Endometrium (tissue), 2 donors: ENCODE results near the gene VSIR.

Experiments
- FAIRE-seq: peaks from 2 replicates; lab custom pipeline; 2012; peaks lifted over from hg19 to GRCh38; lab: Jason Lieb, UNC
- donor health status: control.
- donor health status: control.

VSIR gene

DNA sequence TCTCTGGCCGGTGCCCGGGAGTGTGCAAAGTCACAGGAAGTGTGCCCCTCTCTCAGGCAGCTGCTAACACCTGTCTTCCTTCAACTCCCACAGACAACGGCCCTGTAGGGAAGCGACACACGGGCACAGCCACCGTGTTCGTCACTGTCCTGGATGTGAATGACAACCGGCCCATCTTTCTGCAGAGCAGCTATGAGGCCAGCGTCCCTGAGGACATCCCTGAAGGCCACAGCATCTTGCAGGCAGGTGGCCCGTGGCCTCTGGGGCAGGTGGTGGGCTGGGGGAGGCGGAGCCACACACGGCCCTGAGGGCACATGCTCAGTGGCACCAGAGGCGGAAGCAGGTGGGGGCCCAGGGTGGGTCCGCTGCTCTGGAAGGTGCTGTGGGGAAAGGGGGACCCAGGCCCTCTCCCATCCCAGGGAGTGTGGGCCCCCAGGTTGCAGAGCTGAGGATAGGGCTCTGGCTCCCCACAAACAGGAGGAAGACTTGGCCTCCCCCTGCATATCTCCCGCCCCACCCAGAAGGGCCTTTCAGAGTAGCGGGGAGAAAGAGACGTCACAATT lies 60.7 kb downstream of the VSIR start:
- no peak for FAIRE-seq

DNA sequence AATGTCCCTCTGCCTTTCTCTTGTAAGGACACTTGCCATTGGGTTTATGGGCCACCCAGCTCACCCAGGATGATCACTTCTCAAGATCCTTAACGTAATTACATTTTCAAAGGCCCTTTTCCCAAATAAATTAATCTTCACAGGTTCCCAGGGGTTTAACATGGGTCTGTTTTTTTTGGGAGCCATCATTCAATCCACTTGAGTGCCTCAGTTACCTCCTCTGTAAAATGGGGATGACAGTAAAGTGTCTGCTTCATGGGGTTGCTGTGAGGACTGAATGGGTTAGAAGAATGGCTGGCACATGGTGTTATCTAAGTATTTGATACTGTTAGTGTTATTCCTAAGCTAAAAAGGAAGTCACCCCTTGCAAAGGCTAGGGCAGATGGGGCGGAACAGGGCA lies 61.1 kb downstream of the VSIR start:
- FAIRE-seq, result no peak

DNA sequence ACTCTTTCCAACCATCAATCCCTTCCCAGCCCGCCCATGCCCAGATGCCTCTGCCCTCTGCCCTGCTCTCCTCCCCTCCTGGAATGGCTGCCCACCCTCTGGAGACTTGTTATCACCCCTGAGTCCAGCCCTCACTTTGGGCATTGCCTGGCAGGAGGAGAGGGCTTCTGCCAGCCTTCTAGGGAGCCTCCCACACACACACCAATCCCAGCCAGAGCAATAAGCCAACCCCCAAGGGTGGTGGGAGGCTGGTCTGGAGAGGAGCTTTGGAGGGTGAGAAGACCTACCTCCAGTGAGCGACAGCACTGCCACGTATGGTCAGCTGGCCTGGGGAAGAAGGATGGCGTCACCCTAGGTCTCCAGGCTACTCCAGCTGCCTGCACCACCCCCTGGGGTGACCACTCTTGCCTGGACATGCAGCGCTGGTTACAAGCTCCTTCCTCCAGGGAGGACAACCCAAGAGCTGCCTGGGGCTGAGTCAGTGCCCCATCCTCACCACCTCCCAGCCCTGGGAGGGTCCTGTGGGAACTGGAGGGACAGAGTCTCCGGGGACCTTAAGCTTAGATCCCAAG lies 62.2 kb downstream of the VSIR start:
- FAIRE-seq, result no peak

DNA sequence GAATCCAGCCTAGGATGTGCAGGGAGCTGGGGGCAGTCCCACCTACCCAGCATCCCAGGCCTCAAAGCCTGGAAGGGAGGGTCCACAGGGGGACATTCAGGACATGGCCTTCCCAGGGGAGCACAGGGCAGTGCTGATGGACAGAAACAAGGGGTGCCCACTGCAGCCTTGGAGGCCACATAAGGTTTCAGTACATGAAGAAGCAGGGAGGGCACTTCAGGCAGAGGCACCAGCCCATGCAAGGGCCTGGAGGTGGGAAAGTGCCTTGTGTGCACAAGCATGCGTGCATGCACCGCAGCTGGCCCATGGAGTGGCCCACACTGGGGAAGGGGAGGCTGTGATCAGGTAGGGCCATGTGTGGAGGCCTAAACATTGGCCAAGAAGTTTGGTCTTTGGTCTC lies 62.8 kb downstream of the VSIR start:
- no peak for FAIRE-seq

DNA sequence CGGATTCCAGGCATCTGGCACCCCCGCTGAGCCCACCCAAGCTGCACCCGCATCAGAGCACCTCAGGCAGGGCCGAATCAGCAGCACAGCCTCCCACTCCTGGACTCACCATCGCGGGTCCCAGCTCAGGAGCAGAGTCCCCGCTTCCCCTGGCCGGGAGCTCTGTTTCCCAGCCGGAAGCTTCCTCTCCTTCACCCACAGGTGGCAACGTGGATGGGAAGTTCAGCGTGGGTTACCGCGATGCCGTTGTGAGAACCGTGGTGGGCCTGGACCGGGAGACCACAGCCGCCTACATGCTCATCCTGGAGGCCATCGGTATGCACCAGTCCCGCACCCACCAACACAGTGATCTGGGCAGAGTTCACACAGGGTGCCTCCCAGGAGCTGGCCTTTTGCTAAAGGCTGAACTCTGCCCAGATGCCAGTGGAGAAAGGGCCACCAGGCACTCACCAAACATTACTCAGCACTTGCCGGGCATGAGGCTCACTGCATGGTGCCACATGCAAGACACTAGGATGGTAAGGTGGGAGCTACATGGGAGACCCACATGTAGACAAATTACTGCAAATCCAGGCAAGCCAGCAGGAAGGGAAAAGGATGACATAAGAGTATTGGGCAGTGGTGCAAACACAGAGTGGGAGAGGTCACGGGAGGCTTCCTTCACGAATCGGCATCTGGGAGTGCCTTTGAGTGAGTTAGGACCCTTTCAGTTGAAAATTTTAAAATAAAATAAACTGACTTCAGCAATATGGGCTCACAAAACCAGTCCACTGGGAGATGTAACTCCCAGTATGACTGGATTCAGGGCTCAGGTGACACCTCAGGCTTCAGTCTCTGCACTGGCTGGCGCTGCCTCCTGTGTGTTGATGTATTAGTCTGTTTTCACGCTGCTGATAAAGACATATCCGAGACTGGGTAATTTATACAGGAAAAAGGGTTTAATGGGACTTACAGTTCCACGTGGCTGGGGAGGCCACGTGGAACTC lies 64.1 kb downstream of the VSIR start:
- FAIRE-seq, result no peak

DNA sequence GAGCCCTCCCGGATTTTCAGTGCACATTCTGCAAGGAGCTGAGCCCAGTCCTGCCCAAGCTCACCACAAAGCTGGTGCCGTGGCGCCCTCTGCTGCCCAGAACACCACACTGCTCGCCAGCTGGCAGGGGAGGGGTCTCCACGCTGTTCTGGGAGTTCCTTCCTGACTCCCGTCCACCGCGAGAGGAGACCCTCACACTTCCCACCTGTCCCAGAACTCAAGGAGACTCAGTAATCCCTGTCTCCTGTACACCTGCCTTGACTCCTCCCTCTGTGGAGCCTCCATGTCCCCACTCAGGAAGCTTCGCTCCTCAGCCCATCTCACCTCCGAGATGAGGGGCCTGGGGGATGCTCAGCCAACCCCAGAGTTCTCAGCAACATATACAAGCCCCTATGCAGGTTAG lies 65.0 kb downstream of the VSIR start:
- FAIRE-seq, result no peak

DNA sequence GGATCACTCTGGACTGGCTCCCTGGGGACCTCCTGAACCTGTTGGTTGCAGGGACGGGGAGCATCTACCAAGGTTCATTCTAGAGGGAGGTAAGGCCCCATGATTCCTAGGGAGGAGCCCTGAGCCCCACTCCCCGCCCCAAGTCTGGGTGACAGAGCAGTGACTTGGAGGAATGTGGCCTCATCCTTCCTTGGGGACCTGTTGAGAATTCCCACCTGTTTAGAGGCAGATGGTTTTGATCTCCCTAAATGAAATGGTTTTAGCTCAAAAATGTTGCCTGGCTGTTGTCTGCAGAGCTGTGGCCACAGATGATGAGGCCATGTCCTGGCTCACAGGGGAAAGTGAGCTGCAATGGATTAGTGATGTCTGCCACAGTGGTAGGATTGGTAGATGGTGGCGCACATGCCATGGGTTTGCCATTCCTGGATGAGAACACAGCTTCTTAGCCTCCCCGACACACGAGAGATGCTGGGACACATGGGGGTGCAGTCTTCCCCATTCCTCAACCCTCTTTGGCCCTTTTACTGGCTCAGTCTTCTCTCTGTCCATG lies 66.0 kb downstream of the VSIR start:
- FAIRE-seq, result no peak

DNA sequence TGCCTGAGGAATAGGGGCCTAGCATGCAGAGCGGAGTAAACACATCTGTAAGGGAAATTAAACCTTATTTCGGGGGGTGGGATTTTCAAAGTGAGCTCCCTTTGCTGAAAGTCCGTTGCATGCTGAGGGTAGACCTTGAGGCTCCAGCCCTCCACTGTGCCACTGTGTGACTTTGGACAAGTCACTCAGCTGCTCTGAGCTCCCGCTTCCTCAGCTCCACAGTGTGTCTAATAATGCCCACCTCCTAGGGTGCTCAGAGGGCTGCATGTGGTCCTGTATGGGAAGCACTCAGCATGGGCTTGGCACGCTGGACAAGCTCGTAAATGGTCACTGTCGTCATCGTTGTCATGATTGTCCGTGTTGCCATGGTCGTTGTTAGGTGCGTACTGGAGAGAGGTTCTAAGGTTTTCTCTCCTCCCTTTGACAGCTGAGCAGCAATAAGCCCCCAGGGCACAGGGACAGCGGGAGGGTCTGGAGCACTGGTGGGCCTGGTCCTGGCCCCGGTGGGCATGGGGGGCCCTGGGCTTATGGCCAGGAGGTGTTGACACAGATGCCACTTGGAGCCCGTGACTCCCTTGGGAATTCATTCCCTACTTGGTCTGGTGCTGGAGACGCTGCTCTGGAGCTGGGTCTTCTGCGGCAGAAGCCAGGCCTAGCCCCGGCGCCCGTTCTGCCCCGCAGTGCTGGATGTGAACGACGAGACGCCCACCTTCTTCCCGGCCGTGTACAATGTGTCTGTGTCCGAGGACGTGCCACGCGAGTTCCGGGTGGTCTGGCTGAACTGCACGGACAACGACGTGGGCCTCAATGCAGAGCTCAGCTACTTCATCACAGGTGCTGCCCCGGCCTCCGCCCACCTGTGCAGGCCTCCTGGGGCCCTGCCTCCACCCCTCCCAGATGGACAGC lies 66.9 kb downstream of the VSIR start:
- no peak for FAIRE-seq

DNA sequence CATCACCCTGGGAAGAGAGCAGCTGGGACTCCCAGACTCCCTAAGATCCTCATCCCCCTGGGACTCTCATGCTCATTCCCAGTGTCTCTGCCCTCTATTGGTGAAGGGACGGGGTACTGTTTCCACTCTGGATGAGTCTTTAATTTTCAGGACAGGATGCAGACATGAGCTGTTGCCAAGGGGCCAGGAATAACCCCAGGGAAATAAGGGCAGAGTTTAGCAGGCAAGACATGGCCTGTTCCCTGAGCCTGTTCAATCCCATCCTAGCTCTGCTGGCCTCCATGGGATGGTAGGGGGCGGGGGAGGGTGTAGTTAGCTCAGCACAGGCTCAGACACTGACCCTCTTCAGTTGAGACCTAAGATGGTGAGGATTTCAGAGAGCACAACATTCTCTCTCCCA lies 67.7 kb downstream of the VSIR start:
- FAIRE-seq, result no peak

DNA sequence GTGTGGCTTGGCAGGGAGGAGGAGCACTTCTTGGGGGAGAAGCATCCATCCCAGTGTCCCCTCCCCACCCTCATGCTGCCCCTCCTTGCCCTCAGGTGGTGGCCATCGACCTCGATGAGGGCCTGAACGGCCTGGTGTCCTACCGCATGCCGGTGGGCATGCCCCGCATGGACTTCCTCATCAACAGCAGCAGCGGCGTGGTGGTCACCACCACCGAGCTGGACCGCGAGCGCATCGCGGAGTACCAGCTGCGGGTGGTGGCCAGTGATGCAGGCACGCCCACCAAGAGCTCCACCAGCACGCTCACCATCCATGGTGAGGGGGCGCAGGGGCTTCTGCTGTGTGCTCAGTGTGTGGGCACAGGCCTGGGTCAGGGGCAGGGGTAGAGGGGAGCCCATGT lies 68.5 kb downstream of the VSIR start:
- FAIRE-seq, result no peak

DNA sequence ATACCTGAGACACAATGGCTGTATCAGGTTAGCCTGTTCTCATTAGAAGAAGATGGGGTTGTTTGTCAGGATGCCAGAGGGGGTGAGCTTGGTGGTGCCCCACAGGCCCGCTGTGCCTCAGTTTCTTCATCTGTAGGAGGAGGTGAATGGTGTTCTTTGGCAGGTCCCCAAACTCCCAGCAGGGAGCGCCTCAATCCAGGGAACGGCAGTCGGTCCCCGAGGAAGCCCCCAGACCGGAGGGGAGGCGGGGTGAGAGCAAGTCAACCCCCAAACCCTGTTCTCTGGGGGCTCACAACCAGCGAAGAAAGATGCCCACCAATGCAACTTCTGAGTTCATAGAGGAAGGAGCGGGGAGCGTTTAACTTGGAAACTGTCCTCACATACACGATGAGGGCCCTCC lies 69.7 kb downstream of the VSIR start:
- no peak for FAIRE-seq

DNA sequence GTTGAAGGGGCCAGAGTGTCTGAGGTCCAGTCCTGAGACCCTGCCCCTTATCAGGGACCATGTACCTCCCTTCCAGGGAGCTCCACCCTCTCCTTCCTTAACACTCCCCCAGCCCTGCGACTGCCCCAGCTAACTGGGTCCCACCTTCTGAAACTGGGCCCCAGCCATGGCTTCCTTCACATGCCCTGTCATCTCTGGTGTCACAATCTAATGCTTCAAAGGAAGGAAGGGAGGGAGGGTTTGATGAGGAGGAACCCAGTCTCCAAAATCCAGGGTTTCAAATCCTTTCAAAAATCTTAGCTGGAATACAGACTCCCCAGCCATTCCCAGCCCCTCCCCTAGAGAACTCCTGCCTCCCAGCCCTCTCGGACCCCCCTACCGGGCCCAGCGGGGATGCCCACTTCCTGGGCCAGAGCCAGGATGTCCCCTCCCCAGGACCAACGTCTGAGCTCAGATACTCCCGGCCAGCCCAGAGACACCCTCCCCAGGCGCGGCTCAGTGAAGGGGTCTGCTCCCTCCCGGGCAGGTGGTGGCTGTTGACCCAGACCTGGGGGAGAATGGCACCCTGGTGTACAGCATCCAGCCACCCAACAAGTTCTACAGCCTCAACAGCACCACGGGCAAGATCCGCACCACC lies 71.7 kb downstream of the VSIR start:
- no peak for FAIRE-seq

DNA sequence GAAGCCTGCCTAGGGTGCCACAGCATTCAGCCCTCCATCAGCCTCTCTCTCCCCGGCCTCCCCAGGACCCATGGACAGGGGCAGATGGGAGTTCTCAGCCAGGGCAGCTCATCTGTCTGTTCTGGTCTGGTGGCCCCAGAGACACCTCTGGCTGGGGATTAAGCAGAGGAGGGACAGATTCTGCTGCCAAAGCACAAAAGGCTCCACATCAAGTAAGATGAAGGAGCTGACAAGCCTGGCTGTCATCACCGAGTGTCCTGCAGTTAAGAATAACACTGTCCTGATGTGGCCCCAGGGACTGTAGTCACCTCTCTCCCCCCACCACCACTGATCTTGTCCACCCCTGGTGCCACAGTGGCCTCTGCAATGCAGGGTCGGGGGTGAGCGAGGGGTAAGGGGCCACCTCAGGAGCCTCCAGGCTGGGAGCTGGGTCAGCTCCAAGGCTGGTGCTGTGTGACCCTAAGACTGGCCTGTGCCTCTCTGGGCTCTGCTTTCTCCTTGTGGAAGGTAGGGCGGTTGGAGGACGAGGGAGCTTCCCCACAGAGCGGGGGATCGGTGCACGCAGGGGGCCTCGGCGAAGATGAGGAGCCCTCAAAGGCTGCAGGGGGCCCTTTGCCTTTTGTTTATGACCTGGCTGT lies 72.5 kb downstream of the VSIR start:
- no peak for FAIRE-seq

DNA sequence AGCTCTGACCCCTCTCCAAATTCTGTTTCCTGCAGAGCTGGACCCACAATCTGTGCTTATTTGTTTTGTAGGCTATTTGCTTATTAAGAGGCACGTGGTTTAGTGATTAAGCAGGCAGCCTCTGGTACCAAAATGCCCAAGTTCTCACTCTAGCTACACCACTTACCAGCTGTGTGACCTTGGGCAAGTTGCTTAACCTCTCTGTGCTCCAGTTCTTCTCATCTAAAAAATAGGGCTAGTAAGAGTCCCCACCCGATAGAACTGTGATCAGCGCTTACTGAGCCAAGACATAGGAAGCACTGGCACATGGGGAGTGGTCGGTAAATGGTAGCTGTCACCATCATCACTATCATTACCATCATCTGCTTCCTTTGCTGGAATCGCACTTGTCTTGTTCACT lies 74.6 kb downstream of the VSIR start:
- no peak for FAIRE-seq

DNA sequence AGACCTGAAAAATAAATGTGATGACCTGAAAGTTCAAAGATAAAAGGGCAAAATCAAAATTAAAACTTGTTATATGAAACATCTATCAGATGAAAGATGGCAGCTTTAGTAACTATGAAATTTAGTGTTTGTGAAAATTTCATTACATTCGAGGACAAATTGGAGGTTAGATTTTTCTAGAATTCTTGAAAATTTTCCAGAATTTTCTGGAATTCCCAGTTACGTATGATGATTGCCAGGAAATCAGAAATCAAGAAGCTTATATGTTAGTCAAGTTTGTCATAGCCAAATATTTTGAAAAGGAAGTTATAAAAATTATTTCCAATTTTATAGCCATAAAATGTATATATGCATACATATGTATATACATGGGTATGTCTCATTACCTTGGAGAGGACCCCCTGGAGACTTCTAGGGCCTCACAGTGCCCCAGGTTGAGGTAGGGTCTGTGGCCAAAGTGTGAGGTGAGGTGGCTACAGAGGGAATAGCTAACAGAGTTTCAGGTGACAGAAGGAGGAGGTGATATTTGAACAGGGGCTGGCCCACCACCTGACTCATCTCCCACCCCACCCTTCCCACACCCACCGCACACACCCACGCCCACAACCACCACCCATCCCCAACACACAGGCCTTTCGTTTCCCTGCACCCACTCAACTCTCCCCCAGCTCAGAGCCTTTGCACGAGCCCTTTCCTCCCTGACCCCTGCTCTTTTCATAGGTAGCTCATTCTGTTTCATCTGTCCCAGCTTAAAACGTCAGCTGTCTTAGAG lies 75.2 kb downstream of the VSIR start:
- no peak for FAIRE-seq
